ENCODE data around the gene SH3GL2. TPM values are rescaled to one million over a fixed set of nuclear protein-coding genes. Genes with fewer than 3 reads are reported as not detected.

Gene SH3GL2
- total and polyA plus RNA-seq, 11 donors = 1.3 to 20.9 (median 5.0) TPM

DNA sequence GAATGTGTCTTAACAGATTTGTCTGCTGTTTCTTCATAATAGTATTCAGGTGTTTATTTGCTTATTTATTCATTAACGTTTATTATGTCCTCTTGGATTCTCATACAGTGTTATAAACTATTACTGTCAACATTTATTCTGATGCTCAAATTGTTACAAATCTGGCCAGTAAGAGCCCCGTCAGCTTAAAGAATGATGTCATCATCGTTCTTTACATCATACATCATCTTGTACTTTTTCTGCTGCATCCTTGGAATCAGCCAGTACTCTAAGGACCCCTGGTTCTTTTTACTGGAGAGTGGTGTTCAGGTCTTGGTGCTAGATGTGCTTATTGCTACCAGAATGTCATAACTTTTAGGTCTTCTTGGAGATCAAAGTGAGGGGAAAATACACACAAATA lies 86.6 kb downstream of the SH3GL2 start:
- ATAC-seq = no peak
- Histone ChIP-seq H3K27me3 (no peaks in the 10 kb centered on the region), H3K4me3 (no peak overlapping the region), H3K27ac (no peak overlapping the region), H3K4me1 (no peaks in the 10 kb centered on the region), H3K36me3 (no peaks in the 10 kb centered on the region), H3K9me3 (no peaks in the 10 kb centered on the region)
- intact Hi-C loops (cut with DNase I) = loop anchor here in 2 of 10 donors (10.0 kb wide), 2 partner anchors 49 to 89 kb away; no protein-coding TSS in a partner anchor
- TF ChIP-seq, protein P1, sequence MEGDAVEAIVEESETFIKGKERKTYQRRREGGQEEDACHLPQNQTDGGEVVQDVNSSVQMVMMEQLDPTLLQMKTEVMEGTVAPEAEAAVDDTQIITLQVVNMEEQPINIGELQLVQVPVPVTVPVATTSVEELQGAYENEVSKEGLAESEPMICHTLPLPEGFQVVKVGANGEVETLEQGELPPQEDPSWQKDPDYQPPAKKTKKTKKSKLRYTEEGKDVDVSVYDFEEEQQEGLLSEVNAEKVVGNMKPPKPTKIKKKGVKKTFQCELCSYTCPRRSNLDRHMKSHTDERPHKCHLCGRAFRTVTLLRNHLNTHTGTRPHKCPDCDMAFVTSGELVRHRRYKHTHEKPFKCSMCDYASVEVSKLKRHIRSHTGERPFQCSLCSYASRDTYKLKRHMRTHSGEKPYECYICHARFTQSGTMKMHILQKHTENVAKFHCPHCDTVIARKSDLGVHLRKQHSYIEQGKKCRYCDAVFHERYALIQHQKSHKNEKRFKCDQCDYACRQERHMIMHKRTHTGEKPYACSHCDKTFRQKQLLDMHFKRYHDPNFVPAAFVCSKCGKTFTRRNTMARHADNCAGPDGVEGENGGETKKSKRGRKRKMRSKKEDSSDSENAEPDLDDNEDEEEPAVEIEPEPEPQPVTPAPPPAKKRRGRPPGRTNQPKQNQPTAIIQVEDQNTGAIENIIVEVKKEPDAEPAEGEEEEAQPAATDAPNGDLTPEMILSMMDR (IDR thresholded peaks at IDR 0.05) = no peak
- no peak for TF ChIP-seq POLR2A (IDR thresholded peaks at IDR 0.05)
- no peak for DNase-seq
- WGBS, 4 donors = 75 to 82% (median 76%) methylated on average over 3 of the region's 3 CpGs

- intact Hi-C loops (cut with DNase I) = loop anchor here in 2 of 10 donors (10.0 kb wide), 2 partner anchors 46 to 86 kb away; no protein-coding TSS in a partner anchor
- H3K4me1 ChIP-seq = no peaks in the 10 kb centered on the region
- no peak overlapping the region for H3K27ac ChIP-seq
- TF ChIP-seq, protein P1 (IDR thresholded peaks at IDR 0.05) = no peak
- TF ChIP-seq POLR2A (IDR thresholded peaks at IDR 0.05) = no peak
- H3K27me3 ChIP-seq = no peaks in the 10 kb centered on the region
- no peaks in the 10 kb centered on the region for H3K36me3 ChIP-seq
- ATAC-seq (no peak), DNase-seq (no peak)
- H3K4me3 ChIP-seq = no peak overlapping the region
- H3K9me3 ChIP-seq = no peaks in the 10 kb centered on the region
- WGBS, 4 donors = 59 to 83% (median 68%) methylated on average over 4 of the region's 4 CpGs
Measured at GRCh38 chr9:17669206-17669605, 90.3 kb downstream of the SH3GL2 start.

DNA sequence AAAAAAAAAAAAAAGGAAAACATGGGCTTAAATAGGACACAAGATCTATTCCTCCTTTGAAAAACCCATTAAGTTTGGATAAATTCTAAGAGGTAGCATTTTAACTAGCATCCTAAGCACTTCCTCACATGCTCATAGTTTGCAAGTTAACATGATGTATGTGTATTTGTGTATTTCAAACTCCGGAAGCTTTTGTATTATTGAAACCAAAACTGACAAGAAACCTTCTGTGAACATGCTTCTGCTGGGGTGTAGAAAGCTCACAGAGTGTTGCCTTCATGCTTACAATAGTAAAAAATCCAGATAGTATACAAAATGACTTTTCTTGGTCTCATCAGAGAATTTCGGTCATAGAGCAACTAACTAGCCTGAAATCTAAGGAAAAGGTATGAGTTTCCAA lies 103.8 kb downstream of the SH3GL2 start:
- H3K4me3 ChIP-seq = no peak overlapping the region
- H3K27ac ChIP-seq = no peak overlapping the region
- no peaks in the 10 kb centered on the region for H3K27me3 ChIP-seq
- no peak for TF ChIP-seq POLR2A (IDR thresholded peaks at IDR 0.05)
- TF ChIP-seq, protein P1 (IDR thresholded peaks at IDR 0.05) = no peak
- H3K4me1 ChIP-seq = no peaks in the 10 kb centered on the region
- ATAC-seq = no peak
- 60 to 96% (median 85%) methylated on average over 2 of the region's 2 CpGs for WGBS, 4 donors
- intact Hi-C loops (cut with DNase I) = no loop called here
- no peaks in the 10 kb centered on the region for H3K36me3 ChIP-seq
- H3K9me3 ChIP-seq = peaks cover 0 to 11% (median 0%) of the 10 kb centered on the region in 12 donors
- DNase-seq = no peak

DNA sequence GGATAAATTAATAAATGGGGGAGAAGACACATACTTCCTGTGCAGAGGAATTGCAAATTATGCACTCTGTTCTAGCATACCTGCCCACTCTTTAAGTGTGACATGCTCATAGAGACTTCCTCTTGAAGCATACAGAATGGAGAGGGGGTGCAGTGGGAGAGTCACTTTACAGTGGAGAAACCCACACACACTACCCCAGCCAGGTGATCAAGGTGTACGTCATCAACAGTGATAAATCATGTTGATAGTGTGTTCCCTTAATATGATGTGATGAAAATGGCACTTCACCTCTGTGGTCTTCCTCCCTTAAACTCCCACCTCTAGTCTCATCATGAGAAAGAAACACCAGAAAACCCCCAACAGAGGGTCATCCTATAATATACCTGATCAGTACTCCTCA lies 110.0 kb downstream of the SH3GL2 start:
- H3K4me1 ChIP-seq = no peaks in the 10 kb centered on the region
- 72 to 90% (median 80%) methylated on average over 1 of the region's 1 CpG for WGBS, 4 donors
- DNase-seq (no peak), ATAC-seq (no peak)
- no peak overlapping the region for H3K4me3 ChIP-seq
- TF ChIP-seq, protein P1 (IDR thresholded peaks at IDR 0.05) = no peak
- TF ChIP-seq POLR2A (IDR thresholded peaks at IDR 0.05) = no peak
- H3K27ac ChIP-seq = no peak overlapping the region
- no peaks in the 10 kb centered on the region for H3K27me3 ChIP-seq
- no peaks in the 10 kb centered on the region for H3K36me3 ChIP-seq
- intact Hi-C loops (cut with DNase I) = no loop called here
- H3K9me3 ChIP-seq = peaks cover 0 to 11% (median 0%) of the 10 kb centered on the region in 12 donors

All from heart left ventricle (tissue), 16 donors.